ENCODE results near the gene VCAM1. TPM values are rescaled to one million over a fixed set of nuclear protein-coding genes. Genes with fewer than 3 reads are reported as not detected.

Gene VCAM1
- total and polyA plus RNA-seq, 2 experiments from 2014 or later = not detected

DNA sequence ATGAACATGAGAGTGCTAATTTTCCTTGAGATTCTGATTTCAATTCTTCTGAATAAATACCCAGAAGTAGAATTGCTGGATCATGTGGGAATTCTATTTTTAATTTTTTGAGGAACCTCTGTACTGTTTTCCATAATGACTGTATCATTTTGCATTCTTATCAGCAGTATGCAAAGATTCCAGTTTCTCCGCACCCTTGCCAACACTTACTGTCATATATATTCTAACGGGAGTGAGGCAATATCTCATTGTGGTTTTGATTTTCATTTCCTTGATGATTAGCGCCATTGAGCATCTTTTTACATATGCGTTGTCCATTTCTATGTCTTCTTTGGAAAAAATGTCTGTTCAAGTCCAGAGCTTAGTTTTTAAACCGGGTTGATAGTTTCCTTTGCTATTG lies 33.2 kb downstream of the VCAM1 start:
- Histone ChIP-seq H3K4me3 (no peak overlapping the region), H3F3A (replicated peaks; ENCODE audit: low read depth) (no peaks in the 10 kb centered on the region), H3K79me2 (replicated peaks; ENCODE audit: insufficient read depth) (no peaks in the 10 kb centered on the region), H3K4me2 (no peak overlapping the region), H3K36me3 (ENCODE audit: insufficient read depth) (no peaks in the 10 kb centered on the region), H3K9me2 (ENCODE audit: insufficient read depth) (no peaks in the 10 kb centered on the region), H4K20me1 (replicated peaks; ENCODE audit: insufficient read depth) (no peaks in the 10 kb centered on the region), H2AFZ (no peak overlapping the region), H3K27me3 (ENCODE audit: insufficient read depth) (no peaks in the 10 kb centered on the region), H3K4me1 (ENCODE audit: insufficient read depth) (0 out of 2 replicates have a peak, but pooled peaks cover 6% of the 10 kb centered on the region), H3K27ac (ENCODE audit: low read depth) (no peak overlapping the region)
- H3K27me3 Mint-ChIP-seq (ENCODE audit: insufficient read depth, low read depth, poor library complexity) = no peaks in the 10 kb centered on the region
- no peak overlapping the region for H3K27ac Mint-ChIP-seq
- TF ChIP-seq, protein P1, sequence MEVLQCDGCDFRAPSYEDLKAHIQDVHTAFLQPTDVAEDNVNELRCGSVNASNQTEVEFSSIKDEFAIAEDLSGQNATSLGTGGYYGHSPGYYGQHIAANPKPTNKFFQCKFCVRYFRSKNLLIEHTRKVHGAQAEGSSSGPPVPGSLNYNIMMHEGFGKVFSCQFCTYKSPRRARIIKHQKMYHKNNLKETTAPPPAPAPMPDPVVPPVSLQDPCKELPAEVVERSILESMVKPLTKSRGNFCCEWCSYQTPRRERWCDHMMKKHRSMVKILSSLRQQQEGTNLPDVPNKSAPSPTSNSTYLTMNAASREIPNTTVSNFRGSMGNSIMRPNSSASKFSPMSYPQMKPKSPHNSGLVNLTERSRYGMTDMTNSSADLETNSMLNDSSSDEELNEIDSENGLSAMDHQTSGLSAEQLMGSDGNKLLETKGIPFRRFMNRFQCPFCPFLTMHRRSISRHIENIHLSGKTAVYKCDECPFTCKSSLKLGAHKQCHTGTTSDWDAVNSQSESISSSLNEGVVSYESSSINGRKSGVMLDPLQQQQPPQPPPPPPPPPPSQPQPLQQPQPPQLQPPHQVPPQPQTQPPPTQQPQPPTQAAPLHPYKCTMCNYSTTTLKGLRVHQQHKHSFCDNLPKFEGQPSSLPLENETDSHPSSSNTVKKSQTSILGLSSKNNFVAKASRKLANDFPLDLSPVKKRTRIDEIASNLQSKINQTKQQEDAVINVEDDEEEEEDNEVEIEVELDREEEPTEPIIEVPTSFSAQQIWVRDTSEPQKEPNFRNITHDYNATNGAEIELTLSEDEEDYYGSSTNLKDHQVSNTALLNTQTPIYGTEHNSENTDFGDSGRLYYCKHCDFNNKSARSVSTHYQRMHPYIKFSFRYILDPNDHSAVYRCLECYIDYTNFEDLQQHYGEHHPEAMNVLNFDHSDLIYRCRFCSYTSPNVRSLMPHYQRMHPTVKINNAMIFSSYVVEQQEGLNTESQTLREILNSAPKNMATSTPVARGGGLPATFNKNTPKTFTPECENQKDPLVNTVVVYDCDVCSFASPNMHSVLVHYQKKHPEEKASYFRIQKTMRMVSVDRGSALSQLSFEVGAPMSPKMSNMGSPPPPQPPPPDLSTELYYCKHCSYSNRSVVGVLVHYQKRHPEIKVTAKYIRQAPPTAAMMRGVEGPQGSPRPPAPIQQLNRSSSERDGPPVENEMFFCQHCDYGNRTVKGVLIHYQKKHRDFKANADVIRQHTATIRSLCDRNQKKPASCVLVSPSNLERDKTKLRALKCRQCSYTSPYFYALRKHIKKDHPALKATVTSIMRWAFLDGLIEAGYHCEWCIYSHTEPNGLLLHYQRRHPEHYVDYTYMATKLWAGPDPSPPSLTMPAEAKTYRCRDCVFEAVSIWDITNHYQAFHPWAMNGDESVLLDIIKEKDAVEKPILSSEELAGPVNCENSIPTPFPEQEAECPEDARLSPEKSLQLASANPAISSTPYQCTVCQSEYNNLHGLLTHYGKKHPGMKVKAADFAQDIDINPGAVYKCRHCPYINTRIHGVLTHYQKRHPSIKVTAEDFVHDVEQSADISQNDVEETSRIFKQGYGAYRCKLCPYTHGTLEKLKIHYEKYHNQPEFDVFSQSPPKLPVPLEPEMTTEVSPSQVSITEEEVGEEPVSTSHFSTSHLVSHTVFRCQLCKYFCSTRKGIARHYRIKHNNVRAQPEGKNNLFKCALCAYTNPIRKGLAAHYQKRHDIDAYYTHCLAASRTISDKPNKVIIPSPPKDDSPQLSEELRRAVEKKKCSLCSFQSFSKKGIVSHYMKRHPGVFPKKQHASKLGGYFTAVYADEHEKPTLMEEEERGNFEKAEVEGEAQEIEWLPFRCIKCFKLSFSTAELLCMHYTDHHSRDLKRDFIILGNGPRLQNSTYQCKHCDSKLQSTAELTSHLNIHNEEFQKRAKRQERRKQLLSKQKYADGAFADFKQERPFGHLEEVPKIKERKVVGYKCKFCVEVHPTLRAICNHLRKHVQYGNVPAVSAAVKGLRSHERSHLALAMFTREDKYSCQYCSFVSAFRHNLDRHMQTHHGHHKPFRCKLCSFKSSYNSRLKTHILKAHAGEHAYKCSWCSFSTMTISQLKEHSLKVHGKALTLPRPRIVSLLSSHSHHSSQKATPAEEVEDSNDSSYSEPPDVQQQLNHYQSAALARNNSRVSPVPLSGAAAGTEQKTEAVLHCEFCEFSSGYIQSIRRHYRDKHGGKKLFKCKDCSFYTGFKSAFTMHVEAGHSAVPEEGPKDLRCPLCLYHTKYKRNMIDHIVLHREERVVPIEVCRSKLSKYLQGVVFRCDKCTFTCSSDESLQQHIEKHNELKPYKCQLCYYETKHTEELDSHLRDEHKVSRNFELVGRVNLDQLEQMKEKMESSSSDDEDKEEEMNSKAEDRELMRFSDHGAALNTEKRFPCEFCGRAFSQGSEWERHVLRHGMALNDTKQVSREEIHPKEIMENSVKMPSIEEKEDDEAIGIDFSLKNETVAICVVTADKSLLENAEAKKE (CRISPR knock-in tag; IDR thresholded peaks at IDR 0.05) = no peak
- TF ChIP-seq JUNB (IDR thresholded peaks at IDR 0.05; ENCODE audit: unreplicated experiment) (no peak), NANOG (IDR thresholded peaks at IDR 0.05; ENCODE audit: borderline replicate concordance) (no peak), STAT1 (IDR thresholded peaks at IDR 0.05; ENCODE audit: unreplicated experiment) (no peak), EZH2 (IDR thresholded peaks at IDR 0.05; ENCODE audit: low read depth, unreplicated experiment) (no peak), ZNF114 (CRISPR knock-in tag; IDR thresholded peaks at IDR 0.05) (no peak), POLR2AphosphoS5 (IDR thresholded peaks at IDR 0.05; ENCODE audit: low read depth) (no peak), ZNF331 (CRISPR knock-in tag; IDR thresholded peaks at IDR 0.05; ENCODE audit: low read depth) (no peak), CREB1 (CRISPR knock-in tag; IDR thresholded peaks at IDR 0.05; ENCODE audit: low read depth) (no peak)
- TF ChIP-seq, protein P2, sequence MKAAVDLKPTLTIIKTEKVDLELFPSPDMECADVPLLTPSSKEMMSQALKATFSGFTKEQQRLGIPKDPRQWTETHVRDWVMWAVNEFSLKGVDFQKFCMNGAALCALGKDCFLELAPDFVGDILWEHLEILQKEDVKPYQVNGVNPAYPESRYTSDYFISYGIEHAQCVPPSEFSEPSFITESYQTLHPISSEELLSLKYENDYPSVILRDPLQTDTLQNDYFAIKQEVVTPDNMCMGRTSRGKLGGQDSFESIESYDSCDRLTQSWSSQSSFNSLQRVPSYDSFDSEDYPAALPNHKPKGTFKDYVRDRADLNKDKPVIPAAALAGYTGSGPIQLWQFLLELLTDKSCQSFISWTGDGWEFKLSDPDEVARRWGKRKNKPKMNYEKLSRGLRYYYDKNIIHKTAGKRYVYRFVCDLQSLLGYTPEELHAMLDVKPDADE (IDR thresholded peaks at IDR 0.05) = no peak
- TF ChIP-seq, protein P3, sequence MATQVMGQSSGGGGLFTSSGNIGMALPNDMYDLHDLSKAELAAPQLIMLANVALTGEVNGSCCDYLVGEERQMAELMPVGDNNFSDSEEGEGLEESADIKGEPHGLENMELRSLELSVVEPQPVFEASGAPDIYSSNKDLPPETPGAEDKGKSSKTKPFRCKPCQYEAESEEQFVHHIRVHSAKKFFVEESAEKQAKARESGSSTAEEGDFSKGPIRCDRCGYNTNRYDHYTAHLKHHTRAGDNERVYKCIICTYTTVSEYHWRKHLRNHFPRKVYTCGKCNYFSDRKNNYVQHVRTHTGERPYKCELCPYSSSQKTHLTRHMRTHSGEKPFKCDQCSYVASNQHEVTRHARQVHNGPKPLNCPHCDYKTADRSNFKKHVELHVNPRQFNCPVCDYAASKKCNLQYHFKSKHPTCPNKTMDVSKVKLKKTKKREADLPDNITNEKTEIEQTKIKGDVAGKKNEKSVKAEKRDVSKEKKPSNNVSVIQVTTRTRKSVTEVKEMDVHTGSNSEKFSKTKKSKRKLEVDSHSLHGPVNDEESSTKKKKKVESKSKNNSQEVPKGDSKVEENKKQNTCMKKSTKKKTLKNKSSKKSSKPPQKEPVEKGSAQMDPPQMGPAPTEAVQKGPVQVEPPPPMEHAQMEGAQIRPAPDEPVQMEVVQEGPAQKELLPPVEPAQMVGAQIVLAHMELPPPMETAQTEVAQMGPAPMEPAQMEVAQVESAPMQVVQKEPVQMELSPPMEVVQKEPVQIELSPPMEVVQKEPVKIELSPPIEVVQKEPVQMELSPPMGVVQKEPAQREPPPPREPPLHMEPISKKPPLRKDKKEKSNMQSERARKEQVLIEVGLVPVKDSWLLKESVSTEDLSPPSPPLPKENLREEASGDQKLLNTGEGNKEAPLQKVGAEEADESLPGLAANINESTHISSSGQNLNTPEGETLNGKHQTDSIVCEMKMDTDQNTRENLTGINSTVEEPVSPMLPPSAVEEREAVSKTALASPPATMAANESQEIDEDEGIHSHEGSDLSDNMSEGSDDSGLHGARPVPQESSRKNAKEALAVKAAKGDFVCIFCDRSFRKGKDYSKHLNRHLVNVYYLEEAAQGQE (IDR thresholded peaks at IDR 0.05; ENCODE audit: unreplicated experiment) = no peak
- H3K4me3 Mint-ChIP-seq = no peak overlapping the region
- no peaks in the 10 kb centered on the region for H3K36me3 Mint-ChIP-seq (ENCODE audit: low read depth)
- ATAC-seq (no peak), DNase-seq (ENCODE audit: low spot score) (no peak)
- H3K9me3 Mint-ChIP-seq = no peaks in the 10 kb centered on the region
- H3K4me1 Mint-ChIP-seq = peaks cover 2% of the 10 kb centered on the region; the same call in 2 of the 3 replicates
